SK-N-SH (cell line): ENCODE data around the gene AGBL2.

Experiments used
- CTCF ChIP-seq: fragments of 200-600 bp; sonication (generic); IDR thresholded peaks from 2 replicates; pipeline ENCODE4 v1.6.1; 2017; ENCODE audit warnings: antibody characterized with exemption, mild to moderate bottlenecking, moderate library complexity
- ELF1 ChIP-seq: IDR thresholded peaks from 2 replicates; pipeline ENCODE4 v1.4.0; 2012
- EP300 ChIP-seq, 2 experiments: IDR thresholded peaks; 2 replicates each; pipeline versions ENCODE4 v1.4.0 to v1.6.1; 2012; ENCODE audit warnings: borderline replicate concordance in 1 of 2, low read depth in 1 of 2, low read length in 1 of 2
- MEF2A ChIP-seq: IDR thresholded peaks from 2 replicates; pipeline ENCODE4 v1.4.0; 2012; ENCODE audit warnings: low read depth, borderline replicate concordance
- POLR2AphosphoS5 ChIP-seq: IDR thresholded peaks from 2 replicates; pipeline ENCODE4 v1.6.1; 2012; ENCODE audit warnings: low read depth, low read length
- REST ChIP-seq: IDR thresholded peaks from 2 replicates; pipeline ENCODE4 v1.6.1; 2012; ENCODE audit warnings: mild to moderate bottlenecking, low read depth, low read length, moderate library complexity
- TAF1 ChIP-seq: IDR thresholded peaks from 2 replicates; pipeline ENCODE4 v1.6.1; 2012; ENCODE audit warnings: low read depth, mild to moderate bottlenecking, low read length, moderate library complexity, borderline replicate concordance
- USF1 ChIP-seq: IDR thresholded peaks from 2 replicates; pipeline ENCODE4 v1.4.0; 2012; ENCODE audit warnings: low read depth, borderline replicate concordance
- USF2 ChIP-seq: fragments of 150-350 bp; IDR thresholded peaks from 2 replicates; pipeline ENCODE4 v1.6.1; 2017; ENCODE audit warnings: antibody characterized with exemption, low read length, low read depth, borderline replicate concordance

GRCh38 chr11:47617417-47617809, 97.8 kb downstream of the AGBL2 start:
- no peak for TF ChIP-seq TAF1
- no peak for TF ChIP-seq USF2
- no peak for TF ChIP-seq CTCF
- TF ChIP-seq EP300 (IDR thresholded peaks at IDR 0.05; ENCODE audit: borderline replicate concordance in 1 of 2, low read depth in 1 of 2, low read length in 1 of 2), result no peak
- no peak for TF ChIP-seq ELF1
- TF ChIP-seq POLR2AphosphoS5, result no peak
- no peak for TF ChIP-seq USF1
- TF ChIP-seq REST, result no peak
- no peak for TF ChIP-seq MEF2A
